Endothelial cell of umbilical vein (primary cell): Measurements from ENCODE around the gene SF3B1. TPM values are rescaled to one million over a fixed set of nuclear protein-coding genes. Genes with fewer than 3 reads are reported as not detected.
A peak's percentile ranks its signal among the peaks of the same experiment; 100 is the strongest.

Source experiments
- BruUV-seq: library from RNA; stranded (reverse); fragments of 400-500 nt; replicated peaks from 2 replicates; lab custom pipeline; 2021; lab: Mats Ljungman, UMichigan
- CTCF ChIA-PET: fragments of 300-600, 350-600 bp; sonication (Branson Sonifier 250); formaldehyde crosslinking; loops from one replicate; lab custom pipeline; 2021; ENCODE audit warnings: antibody characterized with exemption, inconsistent platforms; lab: Charles Lee
- POLR2A ChIA-PET: fragments of 300-600, 350-600 bp; sonication (Branson Sonifier 250); formaldehyde crosslinking; loops from one replicate; lab custom pipeline; 2021; ENCODE audit warnings: antibody characterized with exemption, inconsistent platforms; lab: Charles Lee
- DNase-seq: peaks from one replicate; pipeline ENCODE4 v3.0.0-alpha.2; 2011; ENCODE audit warnings: low read depth, low spot score
- FAIRE-seq: peaks from 2 replicates; lab custom pipeline; 2011; peaks lifted over from hg19 to GRCh38; lab: Jason Lieb, UNC
- H2AFZ ChIP-seq: 2 replicates; pipeline ENCODE4 v1.6.0; 2012; ENCODE audit warnings: low read depth, low read length, control low read depth, inconsistent platforms
- H3K27ac ChIP-seq: 2 replicates; pipeline ENCODE4 v1.5.1; 2011; ENCODE audit warnings: low read depth, mild to moderate bottlenecking, control low read depth, low read length, moderate library complexity; ENCODE audit not compliant: insufficient read depth
- H3K27me3 ChIP-seq, 2 experiments: 2 replicates each; pipeline versions ENCODE4 v1.6.0 to v1.6.1; 2011; ENCODE audit warnings: low read length in 2 of 2, mixed read lengths in 1 of 2; ENCODE audit not compliant: control insufficient read depth in 2 of 2, insufficient read depth in 2 of 2
- H3K36me3 ChIP-seq, 2 experiments: 2 replicates in 1 of 2; 3 replicates in 1 of 2; pipeline ENCODE4 v1.5.1; 2011; ENCODE audit warnings: low read length in 2 of 2, mild to moderate bottlenecking in 1 of 2, moderate library complexity in 1 of 2; ENCODE audit not compliant: control insufficient read depth in 2 of 2, insufficient read depth in 2 of 2; ENCODE audit errors: extremely low read depth in 1 of 2
- H3K4me1 ChIP-seq: 3 replicates; pipeline ENCODE4 v1.5.1; 2011; ENCODE audit warnings: mild to moderate bottlenecking, low read length; ENCODE audit not compliant: control insufficient read depth, insufficient read depth; ENCODE audit errors: extremely low read depth
- H3K4me2 ChIP-seq: 2 replicates; pipeline ENCODE4 v1.6.1; 2011; ENCODE audit warnings: low read length, control low read depth, mixed read lengths; ENCODE audit not compliant: insufficient read depth
- H3K4me3 ChIP-seq, 3 experiments: fragments of 200-600 bp in 1 of 3; sonication (generic), shearing (Covaris generic) in 1 of 3; replicated peaks in 1 of 3; 2 replicates each; pipeline ENCODE4 v1.5.1; 2011 to 2016; ENCODE audit warnings: control low read depth in 3 of 3, low read length in 3 of 3, mild to moderate bottlenecking in 2 of 3, inconsistent platforms in 1 of 3, low read depth in 1 of 3, moderate library complexity in 1 of 3; ENCODE audit not compliant: insufficient read depth in 1 of 3
- H3K79me2 ChIP-seq: 2 replicates; pipeline ENCODE4 v1.6.0; 2012; ENCODE audit warnings: low read length, inconsistent platforms; ENCODE audit not compliant: control insufficient read depth, insufficient read depth
- H3K9ac ChIP-seq: replicated peaks from 2 replicates; pipeline ENCODE3; 2011; ENCODE audit warnings: low read length, control low read depth; ENCODE audit not compliant: insufficient read depth; ENCODE audit errors: extremely low read depth
- H3K9me1 ChIP-seq: replicated peaks from 3 replicates; pipeline ENCODE4 v1.6.0; 2011; ENCODE audit warnings: mild to moderate bottlenecking, low read length; ENCODE audit not compliant: control insufficient read depth, insufficient read depth; ENCODE audit errors: extremely low read depth
- H3K9me3 ChIP-seq: replicated peaks from 2 replicates; pipeline ENCODE4 v1.5.1; 2012; ENCODE audit warnings: low read length, inconsistent platforms; ENCODE audit not compliant: control insufficient read depth, insufficient read depth
- H4K20me1 ChIP-seq: replicated peaks from 2 replicates; pipeline ENCODE3; 2011; ENCODE audit warnings: mild to moderate bottlenecking, low read length; ENCODE audit not compliant: control insufficient read depth, insufficient read depth; ENCODE audit errors: extremely low read depth
- EZH2 ChIP-seq: IDR thresholded peaks from 2 replicates; pipeline ENCODE4 v1.6.1; 2012; ENCODE audit warnings: borderline replicate concordance, low read depth, mild to moderate bottlenecking, moderate library complexity, low read length, inconsistent platforms; ENCODE audit not compliant: severe bottlenecking
- FOS ChIP-seq: IDR thresholded peaks from 2 replicates; pipeline ENCODE4 v1.6.1; 2011; ENCODE audit warnings: mild to moderate bottlenecking, low read length, moderate library complexity, borderline replicate concordance; ENCODE audit not compliant: insufficient read depth
- GATA2 ChIP-seq: IDR thresholded peaks from 2 replicates; pipeline ENCODE4 v1.7.0; 2011; ENCODE audit warnings: low read depth, mild to moderate bottlenecking, moderate library complexity, mixed read lengths, low read length; ENCODE audit not compliant: insufficient read length, insufficient read depth
- JUN ChIP-seq: IDR thresholded peaks from 2 replicates; pipeline ENCODE4 v1.6.1; 2011; ENCODE audit warnings: borderline replicate concordance, low read depth; ENCODE audit not compliant: insufficient read length, insufficient read depth
- MAX ChIP-seq: IDR thresholded peaks from 2 replicates; pipeline ENCODE4 v1.6.1; 2011; ENCODE audit not compliant: insufficient read depth, insufficient read length
- MYC ChIP-seq: IDR thresholded peaks from one replicate; pipeline ENCODE4 v1.6.1; 2011; ENCODE audit warnings: mild to moderate bottlenecking, low read depth, low read length
- POLR2A ChIP-seq: IDR thresholded peaks from 2 replicates; pipeline ENCODE4 v1.6.1; 2012; ENCODE audit warnings: low read depth, mild to moderate bottlenecking, control low read depth, low read length
- dilution Hi-C: fragments of 300-500 bp; cut with MboI; formaldehyde crosslinking; loops from one replicate; pipeline ENCODE4 v1.15.0; 2019; ENCODE audit warnings: low sequenced_read_pairs; ENCODE audit not compliant: extremely low pct_ligation_motif_present
- intact Hi-C: fragments of 100-400 bp; cut with micrococcal nuclease; formaldehyde crosslinking; loops from one replicate; pipeline ENCODE4 v1.10.0; 2022
- polyA plus RNA-seq, 4 experiments: library from polyadenylated mRNA; depleted of rRNA in 3 of 4; stranded (reverse) in 3 of 4; unstranded in 1 of 4; fragments of >200 nt; gene quantifications; 2 replicates each; pipeline versions ENCODE4 v1.2.1 to v1.2.3, GENCODE V29; 2011 to 2012; ENCODE audit warnings: missing spikeins in 1 of 4
- total RNA-seq: library from RNA; stranded (reverse); gene quantifications from 2 replicates; pipeline ENCODE4 v1.2.3, GENCODE V29; 2021
- TF ChIP-seq, protein P1 (sequence below), 2 donors: IDR thresholded peaks; 1 replicate in 1 of 2; 2 replicates in 1 of 2; pipeline ENCODE4 v1.5.1; 2011; ENCODE audit warnings: low read length in 2 of 2, mild to moderate bottlenecking in 2 of 2, moderate library complexity in 2 of 2, control low read depth in 1 of 2, inconsistent platforms in 1 of 2, low read depth in 1 of 2; ENCODE audit not compliant: insufficient read depth in 1 of 2; ENCODE audit errors: extremely low read depth in 1 of 2

The SF3B1 gene
- total and polyA plus RNA-seq, 2 donors (not counting 3 experiments of a cell fraction or from before 2014, with no cell fraction given), result 234 to 321 TPM

DNA sequence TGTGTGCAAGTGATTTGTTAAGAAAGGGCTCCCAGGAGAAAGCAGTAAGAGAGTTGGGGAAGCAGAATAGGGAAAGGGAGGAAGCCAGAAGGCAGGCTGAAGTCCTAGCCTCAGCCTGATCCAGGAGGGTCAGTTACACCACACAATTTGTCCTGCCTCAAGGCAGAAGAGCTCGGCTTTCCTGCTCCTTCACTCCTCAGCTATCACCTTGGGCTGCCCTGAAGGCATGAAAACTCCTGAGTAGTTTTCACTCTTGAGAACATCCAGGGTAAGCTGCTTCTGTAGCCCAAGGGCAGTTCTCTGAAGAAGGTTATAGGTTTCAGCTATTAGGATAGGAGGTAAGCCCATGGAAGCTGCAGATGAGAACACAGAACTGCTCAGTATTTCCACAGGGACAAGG, 76.8 kb downstream of the SF3B1 start:
- no peak for FAIRE-seq
- H4K20me1 ChIP-seq, result no peaks in the 10 kb centered on the region
- H2AFZ ChIP-seq, result no peak overlapping the region
- H3K27ac ChIP-seq, result no peak overlapping the region
- H3K9me3 ChIP-seq, result no peaks in the 10 kb centered on the region
- no peak overlapping the region for H3K4me2 ChIP-seq
- no peak for DNase-seq
- no peaks in the 10 kb centered on the region for H3K9me1 ChIP-seq
- H3K79me2 ChIP-seq, result no peaks in the 10 kb centered on the region
- TF ChIP-seq POLR2A (no peak), MAX (no peak), JUN (no peak), FOS (no peak), EZH2 (no peak)
- BruUV-seq, result no TSS peak
- H3K9ac ChIP-seq, result no peak overlapping the region
- ChIA-PET POLR2A (no interaction called here), CTCF (interaction anchor here (0.9 to 1.6 kb wide), 3 partner anchors 166 to 248 kb away, joined by 3 to 4 read pairs (median 4); no protein-coding TSS in a partner anchor)
- H3K4me1 ChIP-seq, result no peaks in the 10 kb centered on the region
- intact Hi-C loops (loop anchor here (5.0 kb wide), 1 partner anchor 246 kb away; no protein-coding TSS in a partner anchor), dilution Hi-C loops (no loop called here)
- H3K4me3 ChIP-seq, result no peak overlapping the region
- H3K27me3 ChIP-seq, result no peaks in the 10 kb centered on the region
- no peaks in the 10 kb centered on the region for H3K36me3 ChIP-seq

GRCh38 chr2:197356136-197356535, 78.7 kb downstream of the SF3B1 start:
- no TSS peak for BruUV-seq
- POLR2A ChIA-PET, result no interaction called here
- intact Hi-C loops, result loop anchor here (1.0 to 5.0 kb wide), 2 partner anchors 165 to 244 kb away; no protein-coding TSS in a partner anchor

More at GRCh38 chr2:197356136-197356535, 78.7 kb downstream of the SF3B1 start:
- no peaks in the 10 kb centered on the region for H3K79me2 ChIP-seq
- H4K20me1 ChIP-seq, result no peaks in the 10 kb centered on the region
- H3K9me3 ChIP-seq, result no peaks in the 10 kb centered on the region
- no peaks in the 10 kb centered on the region for H3K27me3 ChIP-seq
- TF ChIP-seq GATA2, result no peak
- TF ChIP-seq MYC, result no peak
- TF ChIP-seq, protein P1, sequence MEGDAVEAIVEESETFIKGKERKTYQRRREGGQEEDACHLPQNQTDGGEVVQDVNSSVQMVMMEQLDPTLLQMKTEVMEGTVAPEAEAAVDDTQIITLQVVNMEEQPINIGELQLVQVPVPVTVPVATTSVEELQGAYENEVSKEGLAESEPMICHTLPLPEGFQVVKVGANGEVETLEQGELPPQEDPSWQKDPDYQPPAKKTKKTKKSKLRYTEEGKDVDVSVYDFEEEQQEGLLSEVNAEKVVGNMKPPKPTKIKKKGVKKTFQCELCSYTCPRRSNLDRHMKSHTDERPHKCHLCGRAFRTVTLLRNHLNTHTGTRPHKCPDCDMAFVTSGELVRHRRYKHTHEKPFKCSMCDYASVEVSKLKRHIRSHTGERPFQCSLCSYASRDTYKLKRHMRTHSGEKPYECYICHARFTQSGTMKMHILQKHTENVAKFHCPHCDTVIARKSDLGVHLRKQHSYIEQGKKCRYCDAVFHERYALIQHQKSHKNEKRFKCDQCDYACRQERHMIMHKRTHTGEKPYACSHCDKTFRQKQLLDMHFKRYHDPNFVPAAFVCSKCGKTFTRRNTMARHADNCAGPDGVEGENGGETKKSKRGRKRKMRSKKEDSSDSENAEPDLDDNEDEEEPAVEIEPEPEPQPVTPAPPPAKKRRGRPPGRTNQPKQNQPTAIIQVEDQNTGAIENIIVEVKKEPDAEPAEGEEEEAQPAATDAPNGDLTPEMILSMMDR (IDR thresholded peaks at IDR 0.05; ENCODE audit: extremely low read depth in 1 of 2, insufficient read depth in 1 of 2, low read depth in 1 of 2, low read length in 2 of 2), result peak in 1 of 2 donors; percentile 31
- H3K27ac ChIP-seq, result no peak overlapping the region
- no peak overlapping the region for H3K4me3 ChIP-seq
- no peak overlapping the region for H2AFZ ChIP-seq
- dilution Hi-C loops, result no loop called here
- no peaks in the 10 kb centered on the region for H3K36me3 ChIP-seq
- no peaks in the 10 kb centered on the region for H3K4me1 ChIP-seq
- H3K9me1 ChIP-seq, result no peaks in the 10 kb centered on the region
- DNase-seq, result no peak
- CTCF ChIA-PET, result interaction anchor here (1.0 to 1.2 kb wide), 3 partner anchors 17 to 243 kb away, joined by 3 to 5 read pairs (median 3); no protein-coding TSS in a partner anchor
- no peak for FAIRE-seq
- H3K4me2 ChIP-seq, result no peak overlapping the region
- H3K9ac ChIP-seq, result no peak overlapping the region
